ENCODE data around the gene TXNDC17. TPM values are rescaled to one million over a fixed set of nuclear protein-coding genes. Genes with fewer than 3 reads are reported as not detected.

The TXNDC17 gene
- total RNA-seq, 1 donor from 2014 or later: 164 TPM

DNA sequence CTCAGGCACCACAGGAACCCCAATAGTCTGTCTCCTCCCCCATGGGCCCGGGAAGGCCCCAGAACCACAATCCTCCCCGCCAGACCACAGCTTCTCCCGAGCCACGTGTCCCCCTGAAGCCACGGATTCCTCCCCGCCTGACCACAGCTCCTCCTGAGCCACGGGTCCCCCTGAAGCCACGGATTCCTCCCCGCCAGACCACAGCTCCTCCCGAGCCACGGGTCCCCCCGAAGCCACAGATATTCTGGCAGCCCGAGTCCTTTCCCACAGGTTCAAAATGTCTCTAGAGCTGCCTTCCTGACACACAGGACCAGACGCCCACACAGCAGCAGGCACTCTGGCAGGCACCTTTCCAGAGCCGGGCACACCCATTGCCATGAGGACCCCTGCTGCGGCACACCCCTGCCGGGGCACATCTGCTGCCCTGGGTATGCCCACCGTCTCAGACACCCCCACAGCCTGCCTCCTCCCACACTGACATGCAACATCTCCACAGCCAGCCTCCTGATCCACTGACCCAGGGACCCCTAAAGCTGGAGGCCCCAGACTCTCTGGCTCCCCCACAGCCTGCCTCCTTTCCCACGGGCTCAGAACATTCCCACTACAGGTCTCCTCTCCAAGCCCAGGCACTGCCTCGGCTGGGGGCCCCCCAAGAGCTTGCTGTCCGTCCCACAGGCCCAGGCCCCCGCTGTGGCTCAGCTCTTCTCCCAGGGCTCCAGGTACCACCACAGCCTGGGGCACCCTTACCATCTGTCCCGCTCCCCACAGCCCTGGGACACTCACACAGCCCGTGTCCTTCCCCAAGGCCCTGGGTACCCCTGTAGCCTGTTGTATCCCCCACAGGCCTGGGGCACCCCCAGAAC, 2.6 kb upstream of the TXNDC17 start:
- DNase-seq (ENCODE audit: extremely low spot score in 2 of 2): no peak
- TF ChIP-seq POLR2AphosphoS5 (IDR thresholded peaks at IDR 0.05; ENCODE audit: insufficient read depth in 1 of 2, low read depth in 1 of 2) (no peak), POLR2A (IDR thresholded peaks at IDR 0.05) (no peak)
- TF ChIP-seq, protein P1, sequence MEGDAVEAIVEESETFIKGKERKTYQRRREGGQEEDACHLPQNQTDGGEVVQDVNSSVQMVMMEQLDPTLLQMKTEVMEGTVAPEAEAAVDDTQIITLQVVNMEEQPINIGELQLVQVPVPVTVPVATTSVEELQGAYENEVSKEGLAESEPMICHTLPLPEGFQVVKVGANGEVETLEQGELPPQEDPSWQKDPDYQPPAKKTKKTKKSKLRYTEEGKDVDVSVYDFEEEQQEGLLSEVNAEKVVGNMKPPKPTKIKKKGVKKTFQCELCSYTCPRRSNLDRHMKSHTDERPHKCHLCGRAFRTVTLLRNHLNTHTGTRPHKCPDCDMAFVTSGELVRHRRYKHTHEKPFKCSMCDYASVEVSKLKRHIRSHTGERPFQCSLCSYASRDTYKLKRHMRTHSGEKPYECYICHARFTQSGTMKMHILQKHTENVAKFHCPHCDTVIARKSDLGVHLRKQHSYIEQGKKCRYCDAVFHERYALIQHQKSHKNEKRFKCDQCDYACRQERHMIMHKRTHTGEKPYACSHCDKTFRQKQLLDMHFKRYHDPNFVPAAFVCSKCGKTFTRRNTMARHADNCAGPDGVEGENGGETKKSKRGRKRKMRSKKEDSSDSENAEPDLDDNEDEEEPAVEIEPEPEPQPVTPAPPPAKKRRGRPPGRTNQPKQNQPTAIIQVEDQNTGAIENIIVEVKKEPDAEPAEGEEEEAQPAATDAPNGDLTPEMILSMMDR (IDR thresholded peaks at IDR 0.05): no peak
- Histone ChIP-seq H3K9me3 (no peaks in the 10 kb centered on the region), H3K4me3 (no peak overlapping the region), H3K27me3 (no peaks in the 10 kb centered on the region), H3K4me1 (peaks cover 46% of the 10 kb centered on the region), H3K27ac (no peak overlapping the region), H3K36me3 (peaks cover 0 to 4% of the 10 kb centered on the region in 2 donors)
- intact Hi-C loops (cut with DNase I): no loop called here

GRCh38 chr17:6639014-6639585, 1.8 kb upstream of the TXNDC17 start:
- H3K9me3 ChIP-seq: no peaks in the 10 kb centered on the region
- H3K27me3 ChIP-seq: no peaks in the 10 kb centered on the region
- H3K4me1 ChIP-seq: peaks cover 52% of the 10 kb centered on the region
- H3K36me3 ChIP-seq: no peaks in the 10 kb centered on the region
- DNase-seq (ENCODE audit: extremely low spot score in 2 of 2): no peak
- H3K4me3 ChIP-seq: peak overlapping the region; percentile 67 to 79
- intact Hi-C loops (cut with DNase I): no loop called here
- H3K27ac ChIP-seq: no peak overlapping the region
- TF ChIP-seq, protein P1 (IDR thresholded peaks at IDR 0.05): no peak
- no peak for TF ChIP-seq POLR2A (IDR thresholded peaks at IDR 0.05)
- TF ChIP-seq POLR2AphosphoS5 (IDR thresholded peaks at IDR 0.05; ENCODE audit: insufficient read depth in 1 of 2, low read depth in 1 of 2): no peak

DNA sequence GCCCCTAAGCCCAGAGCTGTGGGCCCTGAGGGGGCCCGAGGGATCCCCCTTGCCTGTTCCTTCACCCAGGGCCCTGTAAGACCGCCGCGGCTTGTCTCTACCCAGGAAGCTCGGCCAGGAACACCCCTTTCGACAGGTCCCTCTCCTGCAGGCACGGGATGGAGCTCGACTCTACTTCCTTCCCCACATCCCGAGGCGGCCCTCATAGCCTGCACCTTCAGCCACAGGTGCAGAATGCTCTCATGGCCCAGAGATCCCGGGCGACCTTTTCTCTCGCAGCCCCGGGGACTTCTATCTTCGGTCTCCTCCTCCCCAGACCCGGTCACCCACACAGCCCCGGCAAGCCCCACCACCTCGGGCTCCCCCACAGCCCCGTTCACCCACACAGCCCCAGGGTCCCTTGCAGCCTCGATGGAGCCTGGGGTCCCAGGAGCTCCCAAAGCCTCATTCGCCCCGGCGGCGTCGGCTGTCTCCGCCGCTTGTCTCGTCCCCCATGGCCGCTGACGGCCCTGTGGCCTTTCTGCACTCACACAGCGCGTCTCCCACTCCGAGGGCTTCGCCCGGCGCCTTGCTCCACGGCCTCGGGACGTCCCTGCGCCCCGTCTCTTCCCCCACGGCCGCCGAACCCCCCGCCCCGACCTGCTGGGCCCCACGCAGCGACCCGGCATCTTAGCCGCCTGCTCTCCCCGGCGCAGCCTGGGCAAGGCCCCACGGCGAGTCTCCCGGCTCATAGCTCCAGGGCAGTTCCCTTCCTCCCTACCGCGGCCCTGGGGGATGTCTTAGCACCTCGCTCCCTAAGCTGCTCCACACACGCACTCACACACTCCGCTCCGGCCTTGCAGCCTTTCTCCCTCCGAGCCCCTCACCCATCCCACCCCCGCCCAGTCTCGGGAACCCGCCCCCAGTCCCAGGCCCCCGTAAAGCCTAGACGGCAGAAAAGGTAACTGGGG, 999 bp upstream of the TXNDC17 start:
- peak overlapping the region; percentile 67 to 79 for H3K4me3 ChIP-seq
- no peaks in the 10 kb centered on the region for H3K27me3 ChIP-seq
- H3K9me3 ChIP-seq: no peaks in the 10 kb centered on the region
- TF ChIP-seq POLR2AphosphoS5 (IDR thresholded peaks at IDR 0.05; ENCODE audit: insufficient read depth in 1 of 2, low read depth in 1 of 2) (no peak), POLR2A (IDR thresholded peaks at IDR 0.05) (no peak)
- TF ChIP-seq, protein P1 (IDR thresholded peaks at IDR 0.05): no peak
- peak overlapping the region; percentile 73 for H3K27ac ChIP-seq
- no peak for DNase-seq (ENCODE audit: extremely low spot score in 2 of 2)
- intact Hi-C loops (cut with DNase I): no loop called here
- H3K4me1 ChIP-seq: peaks cover 56% of the 10 kb centered on the region
- peaks cover 0 to 5% of the 10 kb centered on the region in 2 donors for H3K36me3 ChIP-seq

GRCh38 chr17:6641247-6641863, 495 bp downstream of the TXNDC17 start:
- peaks cover 0 to 5% of the 10 kb centered on the region in 2 donors for H3K36me3 ChIP-seq
- H3K27me3 ChIP-seq: no peaks in the 10 kb centered on the region
- peak overlapping the region; percentile 73 for H3K27ac ChIP-seq
- H3K4me1 ChIP-seq: peaks cover 56% of the 10 kb centered on the region
- no peak for DNase-seq (ENCODE audit: extremely low spot score in 2 of 2)
- intact Hi-C loops (cut with DNase I): no loop called here
- peak overlapping the region; percentile 67 to 79 for H3K4me3 ChIP-seq
- TF ChIP-seq, protein P1 (IDR thresholded peaks at IDR 0.05): no peak
- no peak for TF ChIP-seq POLR2AphosphoS5 (IDR thresholded peaks at IDR 0.05; ENCODE audit: insufficient read depth in 1 of 2, low read depth in 1 of 2)
- TF ChIP-seq POLR2A (IDR thresholded peaks at IDR 0.05): no peak
- H3K9me3 ChIP-seq: no peaks in the 10 kb centered on the region
